Adrenal gland (tissue), 5 donors: ENCODE data around the gene NRXN3.

Experiments used
- POLR2A ChIP-seq, 2 donors: fragments of 450-650 bp; IDR thresholded peaks; one replicate each; pipeline ENCODE4 v1.6.1; 2017; ENCODE audit warnings: antibody characterized with exemption in 2 of 2, mild to moderate bottlenecking in 2 of 2, moderate library complexity in 1 of 2
- TF ChIP-seq, protein P1 (sequence below), 6 experiments: fragments of 450-650 bp in 4 of 6; fragments of 200-600 bp in 2 of 6; sonication (generic) in 1 of 6; IDR thresholded peaks; 1 replicate in 5 of 6; 2 replicates in 1 of 6; pipeline versions ENCODE4 v1.5.1 to v1.8.0; 2016 to 2021; ENCODE audit warnings: antibody characterized with exemption in 6 of 6, mild to moderate bottlenecking in 2 of 6, moderate library complexity in 1 of 6
- donor health status: DM: no; HTN: no; CAD: no.

DNA sequence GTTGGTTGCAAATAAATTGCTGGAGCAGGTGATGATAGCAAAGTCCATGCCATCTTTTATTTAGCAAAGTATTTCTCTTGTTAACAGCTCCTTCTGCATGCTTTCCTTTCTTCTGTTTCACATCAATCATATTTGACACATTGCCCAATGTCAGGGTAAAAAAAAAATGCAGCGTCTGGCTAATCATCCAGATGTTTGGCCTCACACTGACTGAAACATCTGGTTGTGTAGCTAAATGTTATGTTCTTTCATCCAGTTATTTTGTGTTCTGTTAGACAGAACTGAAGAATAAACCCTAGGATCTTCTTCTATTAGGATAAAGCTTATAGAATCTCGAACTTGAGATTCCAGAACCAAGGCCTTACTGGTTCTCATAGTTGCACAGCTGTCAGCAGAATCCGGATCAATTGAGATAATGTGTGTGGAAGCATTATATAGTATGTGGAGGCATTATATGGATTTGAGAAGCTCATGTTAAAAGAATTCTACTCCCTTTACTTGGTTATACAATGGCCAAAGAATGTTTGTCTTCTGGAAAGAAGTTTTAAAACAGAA is 1182.0 kb downstream of the NRXN3 start:
- TF ChIP-seq, protein P1, sequence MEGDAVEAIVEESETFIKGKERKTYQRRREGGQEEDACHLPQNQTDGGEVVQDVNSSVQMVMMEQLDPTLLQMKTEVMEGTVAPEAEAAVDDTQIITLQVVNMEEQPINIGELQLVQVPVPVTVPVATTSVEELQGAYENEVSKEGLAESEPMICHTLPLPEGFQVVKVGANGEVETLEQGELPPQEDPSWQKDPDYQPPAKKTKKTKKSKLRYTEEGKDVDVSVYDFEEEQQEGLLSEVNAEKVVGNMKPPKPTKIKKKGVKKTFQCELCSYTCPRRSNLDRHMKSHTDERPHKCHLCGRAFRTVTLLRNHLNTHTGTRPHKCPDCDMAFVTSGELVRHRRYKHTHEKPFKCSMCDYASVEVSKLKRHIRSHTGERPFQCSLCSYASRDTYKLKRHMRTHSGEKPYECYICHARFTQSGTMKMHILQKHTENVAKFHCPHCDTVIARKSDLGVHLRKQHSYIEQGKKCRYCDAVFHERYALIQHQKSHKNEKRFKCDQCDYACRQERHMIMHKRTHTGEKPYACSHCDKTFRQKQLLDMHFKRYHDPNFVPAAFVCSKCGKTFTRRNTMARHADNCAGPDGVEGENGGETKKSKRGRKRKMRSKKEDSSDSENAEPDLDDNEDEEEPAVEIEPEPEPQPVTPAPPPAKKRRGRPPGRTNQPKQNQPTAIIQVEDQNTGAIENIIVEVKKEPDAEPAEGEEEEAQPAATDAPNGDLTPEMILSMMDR (IDR thresholded peaks at IDR 0.05): no peak
- no peak for TF ChIP-seq POLR2A (IDR thresholded peaks at IDR 0.05)
